Measurements from ENCODE around the gene SEC14L1.

The SEC14L1 gene

GRCh38 chr17:77186141-77186604 is 45.4 kb downstream of the SEC14L1 start:
- Histone ChIP-seq H3K4me3 (ENCODE audit: low read depth, low read length) (no peak overlapping the region), H4K91ac (ENCODE audit: low read depth, low read length) (no peak overlapping the region), H2BK120ac (ENCODE audit: insufficient read depth, low read length, poor library complexity) (no peak overlapping the region), H3K9ac (ENCODE audit: low read length) (no peak overlapping the region), H4K12ac (ENCODE audit: low read depth, low read length) (no peak overlapping the region), H3K4me2 (ENCODE audit: low read length) (no peak overlapping the region), H3K27me3 (ENCODE audit: insufficient read depth, low read length) (no peaks in the 10 kb centered on the region), H3K79me1 (ENCODE audit: low read length) (no peaks in the 10 kb centered on the region), H2AK5ac (ENCODE audit: low read length) (no peak overlapping the region), H2BK12ac (ENCODE audit: low read length) (no peak overlapping the region), H3K27ac (ENCODE audit: low read depth, low read length) (no peak overlapping the region), H3K36me3 (ENCODE audit: control insufficient read depth in 1 of 2, insufficient read depth in 2 of 2, low read length in 2 of 2) (peaks cover 0 to 5% of the 10 kb centered on the region in 2 experiments), H3K4me1 (ENCODE audit: control insufficient read depth in 1 of 2, insufficient read depth in 2 of 2, low read length in 2 of 2) (peaks cover 8% of the 10 kb centered on the region in 2 experiments), H2BK5ac (ENCODE audit: low read depth, low read length, poor library complexity) (no peak overlapping the region), H3K79me2 (ENCODE audit: control insufficient read depth, insufficient read depth, low read length, poor library complexity) (peaks cover 3% of the 10 kb centered on the region), H2AFZ (ENCODE audit: insufficient read depth, low read length, poor library complexity) (peak overlapping the region; percentile 37), H3K14ac (ENCODE audit: low read length) (no peak overlapping the region), H3K18ac (ENCODE audit: low read length) (peak overlapping the region; percentile 18), H3K9me3 (ENCODE audit: insufficient read depth, low read depth, low read length) (peaks cover 2% of the 10 kb centered on the region), H3K4ac (ENCODE audit: low read depth, low read length) (peak overlapping the region; percentile 24), H3K23ac (ENCODE audit: low read length) (no peak overlapping the region), H4K8ac (ENCODE audit: low read depth, low read length) (no peak overlapping the region)
- no CpG with 5 or more reads among the region's 13 CpGs for WGBS (ENCODE audit: extremely low coverage, insufficient coverage, insufficient read length)
- DNase-seq, result no peak

- H3K14ac ChIP-seq (ENCODE audit: low read length), result no peak overlapping the region
- no CpG with 5 or more reads among the region's 17 CpGs for WGBS (ENCODE audit: extremely low coverage, insufficient coverage, insufficient read length)
- no peak overlapping the region for H2BK5ac ChIP-seq (ENCODE audit: low read depth, low read length, poor library complexity)
- H3K27me3 ChIP-seq (ENCODE audit: insufficient read depth, low read length), result no peaks in the 10 kb centered on the region
- no peak overlapping the region for H3K27ac ChIP-seq (ENCODE audit: low read depth, low read length)
- no peak overlapping the region for H2AK5ac ChIP-seq (ENCODE audit: low read length)
- H4K8ac ChIP-seq (ENCODE audit: low read depth, low read length), result no peak overlapping the region
- peaks cover under 1 to 12% of the 10 kb centered on the region in 2 experiments for H3K36me3 ChIP-seq (ENCODE audit: control insufficient read depth in 1 of 2, insufficient read depth in 2 of 2, low read length in 2 of 2)
- no peak overlapping the region for H3K4me2 ChIP-seq (ENCODE audit: low read length)
- H2BK12ac ChIP-seq (ENCODE audit: low read length), result no peak overlapping the region
- no peak overlapping the region for H2BK120ac ChIP-seq (ENCODE audit: insufficient read depth, low read length, poor library complexity)
- H4K91ac ChIP-seq (ENCODE audit: low read depth, low read length), result no peak overlapping the region
- no peak overlapping the region for H3K4me3 ChIP-seq (ENCODE audit: low read depth, low read length)
- H3K23ac ChIP-seq (ENCODE audit: low read length), result no peak overlapping the region
- no peak overlapping the region for H3K9ac ChIP-seq (ENCODE audit: low read length)
- no peak overlapping the region for H4K12ac ChIP-seq (ENCODE audit: low read depth, low read length)
- no peak overlapping the region for H2AFZ ChIP-seq (ENCODE audit: insufficient read depth, low read length, poor library complexity)
- no peak overlapping the region for H3K18ac ChIP-seq (ENCODE audit: low read length)
- peaks cover 2% of the 10 kb centered on the region for H3K79me2 ChIP-seq (ENCODE audit: control insufficient read depth, insufficient read depth, low read length, poor library complexity)
- H3K4me1 ChIP-seq (ENCODE audit: control insufficient read depth in 1 of 2, insufficient read depth in 2 of 2, low read length in 2 of 2), result peaks cover 8% of the 10 kb centered on the region in 2 experiments
- peaks cover 2% of the 10 kb centered on the region for H3K9me3 ChIP-seq (ENCODE audit: insufficient read depth, low read depth, low read length)
- DNase-seq, result no peak
- no peak overlapping the region for H3K4ac ChIP-seq (ENCODE audit: low read depth, low read length)
- no peaks in the 10 kb centered on the region for H3K79me1 ChIP-seq (ENCODE audit: low read length)
Observed at GRCh38 chr17:77188084-77189066, 47.6 kb downstream of the SEC14L1 start.

GRCh38 chr17:77189148-77189547 is 48.4 kb downstream of the SEC14L1 start:
- Histone ChIP-seq H3K79me2 (ENCODE audit: control insufficient read depth, insufficient read depth, low read length, poor library complexity) (peaks cover 2% of the 10 kb centered on the region), H3K79me1 (ENCODE audit: low read length) (no peaks in the 10 kb centered on the region), H3K4me1 (ENCODE audit: control insufficient read depth in 1 of 2, insufficient read depth in 2 of 2, low read length in 2 of 2) (peaks cover 8% of the 10 kb centered on the region in 2 experiments), H3K27me3 (ENCODE audit: insufficient read depth, low read length) (no peaks in the 10 kb centered on the region), H2AFZ (ENCODE audit: insufficient read depth, low read length, poor library complexity) (no peak overlapping the region), H3K4me2 (ENCODE audit: low read length) (no peak overlapping the region), H2BK120ac (ENCODE audit: insufficient read depth, low read length, poor library complexity) (no peak overlapping the region), H4K8ac (ENCODE audit: low read depth, low read length) (no peak overlapping the region), H2BK12ac (ENCODE audit: low read length) (no peak overlapping the region), H3K9me3 (ENCODE audit: insufficient read depth, low read depth, low read length) (peaks cover 2% of the 10 kb centered on the region), H3K18ac (ENCODE audit: low read length) (no peak overlapping the region), H3K23ac (ENCODE audit: low read length) (no peak overlapping the region), H4K91ac (ENCODE audit: low read depth, low read length) (no peak overlapping the region), H3K36me3 (ENCODE audit: control insufficient read depth in 1 of 2, insufficient read depth in 2 of 2, low read length in 2 of 2) (peaks cover 5 to 16% of the 10 kb centered on the region in 2 experiments), H3K4me3 (ENCODE audit: low read depth, low read length) (no peak overlapping the region), H2AK5ac (ENCODE audit: low read length) (no peak overlapping the region), H2BK5ac (ENCODE audit: low read depth, low read length, poor library complexity) (no peak overlapping the region), H3K9ac (ENCODE audit: low read length) (no peak overlapping the region), H3K4ac (ENCODE audit: low read depth, low read length) (no peak overlapping the region), H3K14ac (ENCODE audit: low read length) (no peak overlapping the region), H4K12ac (ENCODE audit: low read depth, low read length) (no peak overlapping the region), H3K27ac (ENCODE audit: low read depth, low read length) (no peak overlapping the region)
- WGBS (ENCODE audit: extremely low coverage, insufficient coverage, insufficient read length), result no CpG with 5 or more reads among the region's 2 CpGs
- DNase-seq, result no peak

- H3K79me2 ChIP-seq (ENCODE audit: control insufficient read depth, insufficient read depth, low read length, poor library complexity), result peaks cover 2% of the 10 kb centered on the region
- H3K14ac ChIP-seq (ENCODE audit: low read length), result no peak overlapping the region
- H4K12ac ChIP-seq (ENCODE audit: low read depth, low read length), result no peak overlapping the region
- H3K79me1 ChIP-seq (ENCODE audit: low read length), result no peaks in the 10 kb centered on the region
- no peak overlapping the region for H2BK5ac ChIP-seq (ENCODE audit: low read depth, low read length, poor library complexity)
- no peak overlapping the region for H3K4ac ChIP-seq (ENCODE audit: low read depth, low read length)
- no peak overlapping the region for H2AFZ ChIP-seq (ENCODE audit: insufficient read depth, low read length, poor library complexity)
- no peak overlapping the region for H3K4me3 ChIP-seq (ENCODE audit: low read depth, low read length)
- H3K36me3 ChIP-seq (ENCODE audit: control insufficient read depth in 1 of 2, insufficient read depth in 2 of 2, low read length in 2 of 2), result peaks cover 15 to 28% of the 10 kb centered on the region in 2 experiments
- no peak overlapping the region for H3K9ac ChIP-seq (ENCODE audit: low read length)
- no peak for DNase-seq
- H4K8ac ChIP-seq (ENCODE audit: low read depth, low read length), result no peak overlapping the region
- H3K23ac ChIP-seq (ENCODE audit: low read length), result no peak overlapping the region
- H2AK5ac ChIP-seq (ENCODE audit: low read length), result no peak overlapping the region
- no peaks in the 10 kb centered on the region for H3K27me3 ChIP-seq (ENCODE audit: insufficient read depth, low read length)
- no peak overlapping the region for H3K27ac ChIP-seq (ENCODE audit: low read depth, low read length)
- no CpG with 5 or more reads among the region's 11 CpGs for WGBS (ENCODE audit: extremely low coverage, insufficient coverage, insufficient read length)
- peaks cover 2% of the 10 kb centered on the region for H3K9me3 ChIP-seq (ENCODE audit: insufficient read depth, low read depth, low read length)
- H3K4me1 ChIP-seq (ENCODE audit: control insufficient read depth in 1 of 2, insufficient read depth in 2 of 2, low read length in 2 of 2), result peaks cover 4 to 5% of the 10 kb centered on the region in 2 experiments
- H2BK12ac ChIP-seq (ENCODE audit: low read length), result no peak overlapping the region
- no peak overlapping the region for H3K4me2 ChIP-seq (ENCODE audit: low read length)
- no peak overlapping the region for H3K18ac ChIP-seq (ENCODE audit: low read length)
- H4K91ac ChIP-seq (ENCODE audit: low read depth, low read length), result no peak overlapping the region
- no peak overlapping the region for H2BK120ac ChIP-seq (ENCODE audit: insufficient read depth, low read length, poor library complexity)
Observed at GRCh38 chr17:77190576-77190975, 49.8 kb downstream of the SEC14L1 start.

All from trophoblast cell (in vitro differentiated cells and primary cell).